ENCODE data around the gene PLIN3. TPM values are rescaled to one million over a fixed set of nuclear protein-coding genes. Genes with fewer than 3 reads are reported as not detected.
A peak's percentile ranks its signal among the peaks of the same experiment; 100 is the strongest.

PLIN3 gene
- total RNA-seq, 1 experiment from 2014 or later = 104 TPM

DNA sequence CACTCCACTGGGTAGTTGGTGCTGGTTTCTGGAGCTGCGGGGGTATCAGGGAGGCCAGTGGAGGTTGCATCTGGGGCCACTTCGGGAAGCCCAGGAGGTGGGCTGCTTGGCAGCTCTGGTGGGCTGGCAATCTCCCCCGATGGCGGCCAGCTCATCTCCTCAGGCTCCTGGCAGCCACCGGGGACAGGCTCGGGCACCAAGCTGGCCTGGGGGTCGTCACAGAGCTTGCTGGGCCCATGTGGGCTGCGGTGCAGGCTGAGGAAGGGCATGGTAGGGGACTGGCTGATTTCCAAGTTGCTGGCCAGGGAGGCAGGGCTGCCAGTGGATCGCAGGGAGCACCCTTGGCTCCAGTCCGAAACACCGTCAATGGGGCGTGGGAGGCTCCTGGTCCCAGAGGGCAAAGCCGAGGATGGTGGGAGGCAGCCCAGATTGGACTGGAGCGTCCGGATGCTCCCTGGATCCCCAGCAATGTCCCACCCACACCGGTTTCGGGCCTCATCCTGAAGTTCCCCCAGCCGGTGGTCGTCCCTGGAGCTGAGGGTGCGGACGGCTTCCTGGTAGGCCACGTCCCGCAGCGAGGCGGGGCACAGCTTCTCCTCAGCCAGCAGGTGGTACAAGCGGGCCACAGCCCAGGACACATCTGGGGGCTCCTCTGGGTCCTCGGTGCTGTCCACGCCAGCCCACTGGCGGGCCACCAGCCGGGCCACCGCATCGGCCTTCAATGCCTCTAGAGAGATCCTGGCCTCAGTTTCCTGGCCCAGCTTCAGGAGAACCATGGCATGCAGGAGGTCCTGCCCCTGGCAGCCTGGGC lies 49.8 kb downstream of the PLIN3 start:
- no peak overlapping the region for H3K4me3 ChIP-seq
- POLR2A ChIA-PET (ENCODE audit: unreplicated experiment) = no interaction called here

DNA sequence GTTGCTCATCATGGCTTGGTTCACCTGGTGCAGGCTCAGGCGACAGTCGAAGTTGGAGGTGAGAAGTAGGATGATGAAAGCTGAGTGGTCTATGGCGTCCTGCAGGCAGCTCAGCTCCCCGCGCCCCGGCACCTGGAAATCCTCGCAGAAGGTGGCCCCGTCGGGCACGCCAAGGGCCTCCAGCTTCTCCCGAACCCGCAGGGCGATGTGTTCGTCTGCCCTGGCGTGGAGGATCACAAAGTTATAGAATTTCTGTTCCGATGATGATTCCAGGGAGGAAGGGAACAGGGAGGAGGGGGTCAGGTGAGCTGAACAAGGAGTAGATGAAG lies 50.6 kb downstream of the PLIN3 start:
- Histone ChIP-seq H3K4me3 (no peak overlapping the region), H3K36me3 (ENCODE audit: low read depth) (no peaks in the 10 kb centered on the region), H3K9me2 (ENCODE audit: insufficient read depth) (no peaks in the 10 kb centered on the region), H3K27me3 (ENCODE audit: insufficient read depth, low read depth) (no peaks in the 10 kb centered on the region), H3K4me2 (no peak overlapping the region), H3F3A (ENCODE audit: insufficient read depth, low read depth) (peaks cover 22% of the 10 kb centered on the region), H2AFZ (no peak overlapping the region), H4K20me1 (ENCODE audit: insufficient read depth) (no peaks in the 10 kb centered on the region), H3K4me1 (replicated peaks; ENCODE audit: insufficient read depth) (no peaks in the 10 kb centered on the region), H3K9me3 (ENCODE audit: insufficient read depth, low read depth) (no peaks in the 10 kb centered on the region), H3K27ac (no peak overlapping the region), H3K79me2 (ENCODE audit: low read depth) (no peaks in the 10 kb centered on the region)
- ChIA-PET CTCF (no interaction called here), POLR2A (ENCODE audit: unreplicated experiment) (no interaction called here)
- no peak for TF ChIP-seq EZH2 (IDR thresholded peaks at IDR 0.05; ENCODE audit: low read depth)
- TF ChIP-seq, protein P1, sequence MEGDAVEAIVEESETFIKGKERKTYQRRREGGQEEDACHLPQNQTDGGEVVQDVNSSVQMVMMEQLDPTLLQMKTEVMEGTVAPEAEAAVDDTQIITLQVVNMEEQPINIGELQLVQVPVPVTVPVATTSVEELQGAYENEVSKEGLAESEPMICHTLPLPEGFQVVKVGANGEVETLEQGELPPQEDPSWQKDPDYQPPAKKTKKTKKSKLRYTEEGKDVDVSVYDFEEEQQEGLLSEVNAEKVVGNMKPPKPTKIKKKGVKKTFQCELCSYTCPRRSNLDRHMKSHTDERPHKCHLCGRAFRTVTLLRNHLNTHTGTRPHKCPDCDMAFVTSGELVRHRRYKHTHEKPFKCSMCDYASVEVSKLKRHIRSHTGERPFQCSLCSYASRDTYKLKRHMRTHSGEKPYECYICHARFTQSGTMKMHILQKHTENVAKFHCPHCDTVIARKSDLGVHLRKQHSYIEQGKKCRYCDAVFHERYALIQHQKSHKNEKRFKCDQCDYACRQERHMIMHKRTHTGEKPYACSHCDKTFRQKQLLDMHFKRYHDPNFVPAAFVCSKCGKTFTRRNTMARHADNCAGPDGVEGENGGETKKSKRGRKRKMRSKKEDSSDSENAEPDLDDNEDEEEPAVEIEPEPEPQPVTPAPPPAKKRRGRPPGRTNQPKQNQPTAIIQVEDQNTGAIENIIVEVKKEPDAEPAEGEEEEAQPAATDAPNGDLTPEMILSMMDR (conservative IDR thresholded peaks at IDR 0.05) = no peak
- DNase-seq = no peak
- no TSS peak for BruUV-seq (replicated peaks)
- intact Hi-C loops (cut with micrococcal nuclease; ENCODE audit: unreplicated experiment) = no loop called here

More for the DNA sequence above, 49.8 kb downstream of the PLIN3 start:
- Histone ChIP-seq H4K20me1 (ENCODE audit: insufficient read depth) (no peaks in the 10 kb centered on the region), H2AFZ (no peak overlapping the region), H3K27me3 (ENCODE audit: insufficient read depth, low read depth) (no peaks in the 10 kb centered on the region), H3F3A (ENCODE audit: insufficient read depth, low read depth) (peaks cover 14% of the 10 kb centered on the region), H3K4me1 (replicated peaks; ENCODE audit: insufficient read depth) (no peaks in the 10 kb centered on the region), H3K9me2 (ENCODE audit: insufficient read depth) (no peaks in the 10 kb centered on the region), H3K4me2 (no peak overlapping the region), H3K9me3 (ENCODE audit: insufficient read depth, low read depth) (no peaks in the 10 kb centered on the region), H3K79me2 (ENCODE audit: low read depth) (no peaks in the 10 kb centered on the region), H3K36me3 (ENCODE audit: low read depth) (no peaks in the 10 kb centered on the region), H3K27ac (no peak overlapping the region)
- BruUV-seq (replicated peaks) = no TSS peak
- no peak for DNase-seq
- CTCF ChIA-PET = no interaction called here
- intact Hi-C loops (cut with micrococcal nuclease; ENCODE audit: unreplicated experiment) = no loop called here
- TF ChIP-seq, protein P1 (conservative IDR thresholded peaks at IDR 0.05) = no peak

DNA sequence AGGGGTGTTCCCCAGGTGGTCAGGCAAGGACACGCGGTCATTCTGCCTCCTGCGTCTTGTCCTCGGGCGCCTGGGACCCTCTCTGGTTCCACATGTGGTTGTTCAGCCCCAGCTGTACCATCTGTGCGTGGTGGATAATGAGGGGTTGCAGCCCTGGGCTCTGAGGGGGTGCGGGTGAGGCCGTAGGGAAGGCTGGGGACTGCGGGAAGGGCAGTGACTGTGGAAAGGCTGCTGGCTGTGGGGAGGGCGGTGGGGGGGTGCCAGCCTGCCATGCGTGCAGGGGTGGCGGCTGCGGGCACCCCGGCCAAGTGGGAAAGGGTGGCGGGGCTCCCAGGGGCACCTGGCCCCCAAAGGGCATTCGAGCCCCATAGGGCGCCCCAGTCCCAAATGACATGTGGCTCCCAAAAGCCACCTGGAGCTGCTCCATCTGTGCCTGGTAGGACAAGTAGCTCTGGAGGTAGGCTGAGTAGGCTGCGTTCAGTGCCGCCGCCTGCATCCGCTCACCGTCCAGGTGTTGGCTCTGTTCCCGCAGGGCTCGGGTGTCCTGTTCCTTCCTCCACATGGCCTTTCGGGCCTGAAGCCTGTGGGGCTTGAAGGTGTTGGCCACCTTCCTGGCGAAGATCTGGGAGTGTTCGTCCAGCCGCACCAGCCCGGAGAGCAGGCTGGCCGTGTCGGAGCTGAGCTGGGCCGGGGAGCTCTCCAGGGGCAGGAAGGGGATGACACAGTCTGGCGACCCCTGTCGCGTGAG lies 51.1 kb downstream of the PLIN3 start:
- Histone ChIP-seq H3K36me3 (ENCODE audit: low read depth) (no peaks in the 10 kb centered on the region), H3K4me3 (no peak overlapping the region), H3K27ac (no peak overlapping the region), H3K9me2 (ENCODE audit: insufficient read depth) (no peaks in the 10 kb centered on the region), H4K20me1 (ENCODE audit: insufficient read depth) (no peaks in the 10 kb centered on the region), H3F3A (ENCODE audit: insufficient read depth, low read depth) (peaks cover 24% of the 10 kb centered on the region), H3K4me1 (replicated peaks; ENCODE audit: insufficient read depth) (no peaks in the 10 kb centered on the region), H3K4me2 (0 out of 2 replicates have a peak overlapping the region, but pooled peaks have one; percentile 88), H3K27me3 (ENCODE audit: insufficient read depth, low read depth) (no peaks in the 10 kb centered on the region), H2AFZ (no peak overlapping the region), H3K79me2 (ENCODE audit: low read depth) (no peaks in the 10 kb centered on the region), H3K9me3 (ENCODE audit: insufficient read depth, low read depth) (no peaks in the 10 kb centered on the region)
- DNase-seq = no peak
- intact Hi-C loops (cut with micrococcal nuclease; ENCODE audit: unreplicated experiment) = no loop called here
- TF ChIP-seq EZH2 (IDR thresholded peaks at IDR 0.05; ENCODE audit: low read depth) = no peak
- TF ChIP-seq, protein P1 (conservative IDR thresholded peaks at IDR 0.05) = no peak
- BruUV-seq (replicated peaks) = no TSS peak
- ChIA-PET CTCF (no interaction called here), POLR2A (ENCODE audit: unreplicated experiment) (no interaction called here)
